K562 (cell line): ENCODE measurements around the gene IMMP1L. TPM values are rescaled to one million over a fixed set of nuclear protein-coding genes. Genes with fewer than 3 reads are reported as not detected.

ENCODE experiments used
- CEBPB ChIP-seq: fragments of 450-650 bp; IDR thresholded peaks from 2 replicates; pipeline ENCODE4 v1.6.1; 2016; ENCODE audit warnings: missing genetic modification characterization, missing compliant biosample characterization
- CREB3L1 ChIP-seq: fragments of 450-650 bp; IDR thresholded peaks from 2 replicates; pipeline ENCODE4 v1.6.1; 2014; ENCODE audit warnings: low read depth, mild to moderate bottlenecking, moderate library complexity, borderline replicate concordance
- CTCF ChIP-seq, 3 experiments: IDR thresholded peaks in 2 of 3; conservative IDR thresholded peaks in 1 of 3; 2 replicates each; pipeline ENCODE4 v1.5.1; 2011 to 2012; ENCODE audit warnings: low read length in 3 of 3, mild to moderate bottlenecking in 3 of 3, control low read depth in 2 of 3, improper control_type of control experiment in 1 of 3, inconsistent platforms in 1 of 3, low read depth in 1 of 3, mixed read lengths in 1 of 3, moderate library complexity in 1 of 3; ENCODE audit not compliant: insufficient read depth in 2 of 3
- E4F1 ChIP-seq: fragments of 250-450 bp; sonication (Bioruptor Pico); IDR thresholded peaks from 2 replicates; pipeline ENCODE4 v1.5.0; 2021; ENCODE audit warnings: mild to moderate bottlenecking, borderline replicate concordance
- FOXK1 ChIP-seq: sonication (generic); formaldehyde crosslinking; IDR thresholded peaks from 2 replicates; pipeline ENCODE4 v1.8.0; 2022; ENCODE audit warnings: missing genetic modification reagents, mild to moderate bottlenecking, borderline replicate concordance
- GATA2 ChIP-seq: sonication (generic); formaldehyde crosslinking; IDR thresholded peaks from 2 replicates; pipeline ENCODE4 v1.4.0; 2020; ENCODE audit warnings: mild to moderate bottlenecking, missing genetic modification reagents
- REST ChIP-seq, 2 experiments: fragments of 450-650 bp; formaldehyde crosslinking in 1 of 2; IDR thresholded peaks; 2 replicates each; pipeline versions ENCODE4 v1.4.0 to v1.6.1; 2014 to 2020; ENCODE audit warnings: mild to moderate bottlenecking in 2 of 2, borderline replicate concordance in 1 of 2, low read depth in 1 of 2
- TAF1 ChIP-seq: IDR thresholded peaks from 2 replicates; pipeline ENCODE4 v1.6.1; 2011; ENCODE audit warnings: mild to moderate bottlenecking, low read length, moderate library complexity; ENCODE audit not compliant: insufficient read depth, control insufficient read depth, severe bottlenecking; ENCODE audit errors: extremely low read depth
- XRCC5 ChIP-seq: fragments of 200-400 bp; formaldehyde crosslinking; IDR thresholded peaks from 2 replicates; pipeline ENCODE4 v1.6.1; 2017; ENCODE audit warnings: low read depth, mild to moderate bottlenecking, low read length
- ZBTB1 ChIP-seq: sonication (generic); formaldehyde crosslinking; IDR thresholded peaks from 2 replicates; pipeline ENCODE4 v1.8.1; 2023; ENCODE audit warnings: missing genetic modification reagents, low read depth, mild to moderate bottlenecking, borderline replicate concordance
- ZNF830 ChIP-seq: fragments of 250-450 bp; sonication (Bioruptor Pico); IDR thresholded peaks from 2 replicates; pipeline ENCODE4 v1.5.0; 2021; ENCODE audit warnings: mild to moderate bottlenecking
- polyA plus RNA-seq, 8 experiments: library from polyadenylated mRNA; depleted of rRNA in 4 of 8; stranded (reverse) in 5 of 8; unstranded in 3 of 8; fragments of >200 nt; fragmentation: Nextera tagmentation in 2 of 8; fragmentation: Illumina TruSeq in 1 of 8; extraction: Ambion mirVana in 2 of 8; extraction: Trizol in 1 of 8; gene quantifications; 2 replicates each; pipeline versions ENCODE4 v1.2.1 to v1.2.3, GENCODE V29; 2011 to 2014; ENCODE audit warnings: inconsistent platforms in 1 of 8, missing spikeins in 1 of 8
- total RNA-seq, 7 experiments: library from RNA; depleted of rRNA in 6 of 7; stranded (reverse); fragments of >200 nt in 6 of 7; fragmentation: Illumina TruSeq in 2 of 7; extraction: Trizol in 2 of 7; gene quantifications; 2 replicates each; pipeline versions ENCODE4 v1.2.1 to v1.2.3, GENCODE V29; 2011 to 2021; ENCODE audit warnings: low replicate concordance in 1 of 7

IMMP1L gene
- total and polyA plus RNA-seq, 9 of the 15 experiments (the other 6 are each of a cell fraction or from before 2014, with no cell fraction given), result 56.0 to 245 (median 169) TPM

GRCh38 chr11:31487848-31488247 lies 21.6 kb downstream of the IMMP1L start (continued):
- TF ChIP-seq E4F1 (CRISPR knock-in tag) (no peak), REST (IDR thresholded peaks at IDR 0.05; ENCODE audit: borderline replicate concordance) (peak; percentile 15; the same call in 1 of the 2 replicates), REST (CRISPR knock-in tag; IDR thresholded peaks at IDR 0.05; ENCODE audit: low read depth) (no peak), CEBPB (tag) (no peak), ZBTB1 (no peak), FOXK1 (CRISPR knock-in tag) (no peak), TAF1 (no peak), CTCF (IDR thresholded peaks at IDR 0.05 in 2 of 3, conservative IDR thresholded peaks at IDR 0.05 in 1 of 3; ENCODE audit: insufficient read depth in 2 of 3, low read depth in 1 of 3, low read length in 3 of 3) (peak in 2 of 3 experiments; percentile 34 to 38; a peak in 4 of 6 replicates), ZNF830 (CRISPR knock-in tag) (no peak), XRCC5 (no peak), GATA2 (no peak), CREB3L1 (no peak)
